HepG2 (cell line): Measurements from ENCODE around the gene METTL26. TPM values are rescaled to one million over a fixed set of nuclear protein-coding genes. Genes with fewer than 3 reads are reported as not detected.
A peak's percentile ranks its signal among the peaks of the same experiment; 100 is the strongest.

Experiments
- CBX2 ChIP-seq, 2 experiments: fragments of 200-600 bp in 1 of 2; sonication (generic); formaldehyde crosslinking in 1 of 2; IDR thresholded peaks; 2 replicates each; pipeline versions ENCODE4 v1.7.0 to v1.8.1; 2018 to 2022; ENCODE audit warnings: low read depth in 2 of 2, low read length in 1 of 2, mild to moderate bottlenecking in 1 of 2, missing genetic modification reagents in 1 of 2
- CENPBD1 ChIP-seq: sonication (generic); formaldehyde crosslinking; IDR thresholded peaks from 2 replicates; pipeline ENCODE4 v1.8.0; 2022; ENCODE audit warnings: missing genetic modification reagents, low read depth, mild to moderate bottlenecking, borderline replicate concordance
- CSRNP1 ChIP-seq: sonication (generic); formaldehyde crosslinking; IDR thresholded peaks from 2 replicates; pipeline ENCODE4 v1.8.1; 2023; ENCODE audit warnings: mild to moderate bottlenecking, missing genetic modification reagents
- GABPB1 ChIP-seq: IDR thresholded peaks from 2 replicates; pipeline ENCODE4 v1.6.1; 2016; ENCODE audit warnings: mild to moderate bottlenecking, missing genetic modification reagents, moderate library complexity, missing compliant biosample characterization
- GMEB1 ChIP-seq: sonication (generic); formaldehyde crosslinking; IDR thresholded peaks from 2 replicates; pipeline ENCODE4 v1.5.1; 2020; ENCODE audit warnings: missing genetic modification reagents, mild to moderate bottlenecking, borderline replicate concordance
- HNF4A ChIP-seq: sonication (generic); formaldehyde crosslinking; IDR thresholded peaks from 2 replicates; pipeline ENCODE4 v1.4.0; 2020; ENCODE audit warnings: missing genetic modification reagents
- ISX ChIP-seq: sonication (generic); formaldehyde crosslinking; conservative IDR thresholded peaks from 2 replicates; pipeline ENCODE4 v1.5.0; 2020; ENCODE audit warnings: missing genetic modification reagents
- MATR3 ChIP-seq: sonication (generic); formaldehyde crosslinking; IDR thresholded peaks from 2 replicates; pipeline ENCODE4 v1.4.0; 2020; ENCODE audit warnings: missing genetic modification reagents
- NFE2L2 ChIP-seq: fragments of 150-350 bp; IDR thresholded peaks from 2 replicates; pipeline ENCODE4 v1.6.1; 2014; ENCODE audit warnings: low read length
- NPAS2 ChIP-seq: sonication (generic); formaldehyde crosslinking; IDR thresholded peaks from 2 replicates; pipeline ENCODE4 v1.8.0; 2022; ENCODE audit warnings: mild to moderate bottlenecking, missing genetic modification reagents, borderline replicate concordance
- RARA ChIP-seq: IDR thresholded peaks from 2 replicates; pipeline ENCODE4 v1.6.1; 2016; ENCODE audit warnings: missing genetic modification reagents, missing compliant biosample characterization
- SMAD1 ChIP-seq: sonication (generic); formaldehyde crosslinking; IDR thresholded peaks from 2 replicates; pipeline ENCODE4 v1.4.0; 2020; ENCODE audit warnings: missing genetic modification reagents, low read depth, mild to moderate bottlenecking, borderline replicate concordance
- ZFY ChIP-seq: sonication (generic); formaldehyde crosslinking; IDR thresholded peaks from 2 replicates; pipeline ENCODE4 v1.4.0; 2020; ENCODE audit warnings: missing genetic modification reagents
- ZKSCAN8 ChIP-seq: IDR thresholded peaks from 2 replicates; pipeline ENCODE4 v1.6.1; 2016; ENCODE audit warnings: borderline replicate concordance, missing genetic modification reagents, missing compliant biosample characterization
- ZNF101 ChIP-seq: sonication (generic); formaldehyde crosslinking; IDR thresholded peaks from 2 replicates; pipeline ENCODE4 v1.4.0; 2020; ENCODE audit warnings: mild to moderate bottlenecking, low read depth, missing genetic modification reagents, borderline replicate concordance
- ZNF12 ChIP-seq: sonication (generic); formaldehyde crosslinking; IDR thresholded peaks from 2 replicates; pipeline ENCODE4 v1.5.0; 2020; ENCODE audit warnings: missing genetic modification reagents
- ZNF337 ChIP-seq: sonication (generic); formaldehyde crosslinking; IDR thresholded peaks from 2 replicates; pipeline ENCODE4 v1.5.1; 2020; ENCODE audit warnings: missing genetic modification reagents, low read depth, mild to moderate bottlenecking, borderline replicate concordance
- ZNF44 ChIP-seq: sonication (generic); formaldehyde crosslinking; IDR thresholded peaks from 2 replicates; pipeline ENCODE4 v1.5.1; 2020; ENCODE audit warnings: mild to moderate bottlenecking, missing genetic modification reagents
- ZNF644 ChIP-seq: IDR thresholded peaks from 2 replicates; pipeline ENCODE4 v1.6.1; 2016; ENCODE audit warnings: low read depth
- ZNF768 ChIP-seq: sonication (generic); formaldehyde crosslinking; IDR thresholded peaks from 2 replicates; pipeline ENCODE4 v1.4.0; 2020; ENCODE audit warnings: missing genetic modification reagents
- polyA plus RNA-seq, 8 experiments: library from polyadenylated mRNA; depleted of rRNA in 3 of 8; stranded (reverse) in 7 of 8; unstranded in 1 of 8; fragments of >200 nt; fragmentation: Illumina TruSeq in 4 of 8; extraction: Trizol in 4 of 8; gene quantifications; 2 replicates each; pipeline versions ENCODE4 v1.2.1 to v1.2.3, GENCODE V29; 2011 to 2016; ENCODE audit warnings: low read depth in 4 of 8, missing spikeins in 1 of 8, mixed read lengths in 1 of 8; ENCODE audit not compliant: insufficient read depth in 1 of 8
- total RNA-seq, 5 experiments: library from RNA; depleted of rRNA; stranded (reverse); fragments of >200 nt; fragmentation: Illumina TruSeq; extraction: Trizol; gene quantifications; 2 replicates each; pipeline ENCODE4 v1.2.3, GENCODE V29; 2016; ENCODE audit warnings: low read depth in 1 of 5

METTL26 gene
- total and polyA plus RNA-seq, 2 of the 13 experiments (the other 11 are each of a cell fraction or from before 2014, with no cell fraction given), result 65.5 to 70.1 TPM

- TF ChIP-seq CSRNP1 (CRISPR knock-in tag) (peak; percentile 32; the same call in 1 of the 2 replicates), NPAS2 (no peak), GMEB1 (CRISPR knock-in tag) (peak; percentile 97), SMAD1 (CRISPR knock-in tag) (0 out of 2 replicates have a peak, but pooled peaks have one; percentile 35), ZNF44 (CRISPR knock-in tag) (no peak), GABPB1 (peak; percentile 89), ISX (CRISPR knock-in tag) (no peak), ZNF644 (CRISPR knock-in tag) (no peak), RARA (CRISPR knock-in tag) (no peak), ZNF768 (CRISPR knock-in tag) (peak; percentile 39; the same call in 1 of the 2 replicates), ZKSCAN8 (CRISPR knock-in tag) (no peak), ZFY (CRISPR knock-in tag) (peak; percentile 93), CBX2 (IDR thresholded peaks at IDR 0.05; ENCODE audit: low read depth, low read length) (no peak), CBX2 (CRISPR knock-in tag; IDR thresholded peaks at IDR 0.05; ENCODE audit: low read depth) (no peak), MATR3 (CRISPR knock-in tag) (no peak), HNF4A (CRISPR knock-in tag) (no peak), ZNF12 (CRISPR knock-in tag) (peak; percentile 15; the same call in 1 of the 2 replicates), ZNF337 (CRISPR knock-in tag) (no peak; the same call in 1 of the 2 replicates), ZNF101 (0 out of 2 replicates have a peak, but pooled peaks have one; percentile 63), NFE2L2 (no peak), CENPBD1 (CRISPR knock-in tag) (no peak)
Measured at GRCh38 chr16:636206-637080, at the start of gene METTL26 (continued).
